ENCODE results near the gene GLRX.

GLRX gene

DNA sequence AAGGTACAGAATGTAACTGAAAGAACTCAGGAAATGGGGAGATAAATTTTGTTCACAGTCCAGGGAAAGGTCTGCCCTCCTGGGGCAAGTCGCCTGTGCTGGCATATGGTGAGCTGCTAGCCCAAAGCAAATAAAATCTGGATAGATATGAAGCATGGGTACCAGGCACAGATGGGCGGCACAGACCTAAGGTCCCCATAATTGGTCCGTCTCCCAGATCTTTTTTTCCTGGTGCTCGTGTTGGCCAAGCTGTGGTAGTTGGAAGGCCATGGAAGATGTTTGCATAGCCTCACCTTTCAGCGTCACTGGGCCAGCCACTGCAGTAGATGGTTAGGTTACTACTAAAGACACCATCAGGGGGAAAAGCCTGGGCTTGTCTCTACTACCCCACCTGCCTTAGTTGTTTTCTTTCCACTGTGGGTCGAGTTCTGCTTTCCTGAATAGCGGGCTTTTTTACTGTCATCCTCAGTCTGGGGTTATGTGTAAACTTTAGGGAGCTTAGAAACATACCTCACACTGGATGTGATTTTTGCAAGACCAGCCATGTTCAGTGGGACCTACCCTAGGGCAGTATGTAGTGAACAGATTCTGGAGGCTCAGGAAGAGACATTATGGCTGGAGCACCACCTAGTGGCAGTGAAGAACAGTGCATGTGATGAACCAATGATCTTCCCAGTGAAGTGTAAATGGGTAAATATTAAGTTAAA, 24.2 kb upstream of the GLRX start:
- peak; percentile 98 for TF ChIP-seq CTCF (IDR thresholded peaks at IDR 0.05; ENCODE audit: low read depth, low read length)
- no peaks in the 10 kb centered on the region for H3K36me3 ChIP-seq
- peak; percentile 67 for DNase-seq
- peaks cover 2% of the 10 kb centered on the region for H3K4me1 ChIP-seq
- H3K4me3 ChIP-seq (ENCODE audit: low read depth, low read length) = no peak overlapping the region
- no peaks in the 10 kb centered on the region for H3K9me3 ChIP-seq
- no peaks in the 10 kb centered on the region for H3K27me3 ChIP-seq

DNA sequence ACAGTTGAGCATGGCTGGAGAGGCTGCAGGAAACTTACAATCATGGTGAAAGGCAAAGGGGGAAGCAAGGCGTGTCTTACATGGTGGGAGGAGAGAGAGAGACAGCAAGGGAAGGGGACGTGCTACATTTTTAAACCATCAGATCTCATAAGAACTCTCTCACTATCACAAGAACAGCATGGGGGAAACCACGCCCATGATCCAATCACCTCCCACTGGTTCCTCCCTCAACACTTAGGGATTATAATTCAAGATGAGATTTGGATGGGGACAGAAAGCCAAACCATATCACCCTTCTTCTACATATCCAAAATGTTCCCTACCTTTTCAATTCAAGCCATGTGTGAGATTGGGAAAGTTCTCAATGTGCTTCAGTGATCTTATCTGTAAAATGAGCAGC, 22.9 kb upstream of the GLRX start:
- Histone ChIP-seq H3K9me3 (no peaks in the 10 kb centered on the region), H3K27me3 (no peaks in the 10 kb centered on the region), H3K4me1 (peaks cover 2% of the 10 kb centered on the region), H3K4me3 (ENCODE audit: low read depth, low read length) (no peak overlapping the region), H3K36me3 (no peaks in the 10 kb centered on the region)
- TF ChIP-seq CTCF (IDR thresholded peaks at IDR 0.05; ENCODE audit: low read depth, low read length) = no peak
- no peak for DNase-seq

GRCh38 chr5:95843733-95844223, 21.3 kb upstream of the GLRX start:
- H3K4me3 ChIP-seq (ENCODE audit: low read depth, low read length) = no peak overlapping the region
- no peaks in the 10 kb centered on the region for H3K36me3 ChIP-seq
- no peaks in the 10 kb centered on the region for H3K27me3 ChIP-seq
- TF ChIP-seq CTCF (IDR thresholded peaks at IDR 0.05; ENCODE audit: low read depth, low read length) = no peak
- no peaks in the 10 kb centered on the region for H3K9me3 ChIP-seq
- peaks cover 2% of the 10 kb centered on the region for H3K4me1 ChIP-seq
- no peak for DNase-seq

DNA sequence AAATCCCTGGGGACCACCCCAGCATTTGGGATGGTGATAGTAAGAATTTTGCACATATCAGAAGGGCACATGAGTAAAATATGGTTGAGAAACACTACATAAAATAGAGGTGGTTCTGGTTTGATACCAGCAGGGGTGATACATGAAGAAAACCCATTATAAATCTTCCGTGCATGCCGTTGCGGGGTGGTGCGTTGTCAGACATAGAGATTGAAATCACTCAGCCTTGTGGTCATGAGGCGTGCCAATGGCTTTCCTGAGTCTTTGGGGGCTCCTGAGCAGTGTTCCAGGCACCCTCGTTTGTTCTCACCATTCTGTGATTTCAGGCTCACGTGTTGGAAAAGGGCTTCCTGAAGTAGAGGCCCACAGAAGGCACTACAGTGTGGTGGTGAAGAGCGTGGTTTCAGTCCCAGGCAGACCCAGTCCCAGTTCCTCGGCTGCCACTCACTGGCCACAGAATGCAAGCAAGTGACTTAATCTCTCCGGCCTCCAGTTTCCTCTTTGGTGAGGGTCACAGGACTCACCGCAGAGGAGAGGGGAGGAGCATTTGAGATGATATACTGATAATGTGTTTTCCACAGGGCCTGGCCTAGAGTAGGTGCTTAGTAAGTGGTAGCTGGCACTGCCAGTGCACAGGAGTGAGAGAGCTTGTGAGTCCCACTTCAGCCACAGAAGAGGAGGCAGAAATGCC, 20.5 kb upstream of the GLRX start:
- Histone ChIP-seq H3K27me3 (no peaks in the 10 kb centered on the region), H3K4me3 (ENCODE audit: low read depth, low read length) (no peak overlapping the region), H3K9me3 (no peaks in the 10 kb centered on the region), H3K4me1 (peaks cover 2% of the 10 kb centered on the region), H3K36me3 (no peaks in the 10 kb centered on the region)
- peak; percentile 49 for TF ChIP-seq CTCF (IDR thresholded peaks at IDR 0.05; ENCODE audit: low read depth, low read length)
- DNase-seq = peak; percentile 63

GRCh38 chr5:95841914-95842812, 19.6 kb upstream of the GLRX start:
- no peak for TF ChIP-seq CTCF (IDR thresholded peaks at IDR 0.05; ENCODE audit: low read depth, low read length)
- H3K36me3 ChIP-seq = no peaks in the 10 kb centered on the region
- H3K9me3 ChIP-seq = no peaks in the 10 kb centered on the region
- no peak for DNase-seq
- peaks cover 2% of the 10 kb centered on the region for H3K4me1 ChIP-seq
- H3K4me3 ChIP-seq (ENCODE audit: low read depth, low read length) = no peak overlapping the region
- H3K27me3 ChIP-seq = no peaks in the 10 kb centered on the region

All from BE2C (cell line).